Measurements from ENCODE around the gene SYP.
A peak's percentile ranks its signal among the peaks of the same experiment; 100 is the strongest.

SYP gene

DNA sequence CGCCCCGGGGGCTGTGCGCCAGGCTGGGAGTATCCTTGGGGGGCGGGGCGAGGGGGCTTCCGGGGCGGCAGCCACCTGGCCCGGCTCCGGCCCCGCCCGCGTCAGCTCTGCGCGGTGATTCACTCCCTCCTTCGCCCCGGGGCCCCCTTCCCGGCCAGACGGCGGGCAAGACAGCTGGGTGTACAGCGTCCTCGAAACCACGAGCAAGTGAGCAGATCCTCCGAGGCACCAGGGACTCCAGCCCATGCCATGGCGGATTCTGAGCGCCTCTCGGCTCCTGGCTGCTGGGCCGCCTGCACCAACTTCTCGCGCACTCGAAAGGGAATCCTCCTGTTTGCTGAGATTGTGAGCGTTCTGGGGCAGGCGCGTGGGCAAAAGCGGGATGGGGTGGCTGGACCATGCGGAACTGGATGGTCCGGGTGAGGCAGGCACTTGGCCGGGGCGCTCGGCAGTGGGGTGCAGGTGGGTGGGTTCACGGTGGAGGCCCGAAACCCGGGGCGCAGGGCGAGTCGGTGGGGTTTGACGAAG lies 28.2 kb downstream of the SYP start, which contains the start of gene PLP2 (continued):
- TF ChIP-seq ZNF518A (tag by site-specific recombination; conservative IDR thresholded peaks at IDR 0.05; ENCODE audit: low read depth), result no peak
- no peak for TF ChIP-seq ZNF302 (tag by site-specific recombination; IDR thresholded peaks at IDR 0.05; ENCODE audit: low read depth)
- TF ChIP-seq KLF10 (tag by site-specific recombination; IDR thresholded peaks at IDR 0.05), result peak; percentile 28; the same call in 1 of the 2 replicates
- no peak for TF ChIP-seq ZNF701 (tag by site-specific recombination; IDR thresholded peaks at IDR 0.05)
- TF ChIP-seq ZNF776 (tag by site-specific recombination; IDR thresholded peaks at IDR 0.05; ENCODE audit: borderline replicate concordance), result no peak
- TF ChIP-seq ZFP69B (tag by site-specific recombination; IDR thresholded peaks at IDR 0.05), result no peak
- TF ChIP-seq SP2 (tag by site-specific recombination; IDR thresholded peaks at IDR 0.05), result peak; percentile 58
- TF ChIP-seq ZNF521 (tag by site-specific recombination; IDR thresholded peaks at IDR 0.05), result no peak
- no peak for TF ChIP-seq ZNF548 (tag by site-specific recombination; IDR thresholded peaks at IDR 0.05)
- TF ChIP-seq IKZF3 (tag by site-specific recombination; IDR thresholded peaks at IDR 0.05), result 0 out of 2 replicates have a peak, but pooled peaks have one; percentile 28
- no peak for TF ChIP-seq ZNF654 (tag by site-specific recombination; IDR thresholded peaks at IDR 0.05; ENCODE audit: low read depth)
- TF ChIP-seq ZSCAN23 (tag by site-specific recombination; IDR thresholded peaks at IDR 0.05), result no peak
- TF ChIP-seq ZNF621 (tag by site-specific recombination; IDR thresholded peaks at IDR 0.05), result no peak
- no peak for TF ChIP-seq ZNF791 (tag by site-specific recombination; IDR thresholded peaks at IDR 0.05)
- no peak for TF ChIP-seq ZNF76 (tag by site-specific recombination; IDR thresholded peaks at IDR 0.05; ENCODE audit: borderline replicate concordance, low read depth)
- no peak for TF ChIP-seq ZNF16 (tag by site-specific recombination; IDR thresholded peaks at IDR 0.05; ENCODE audit: low read depth)
- TF ChIP-seq, protein P1, sequence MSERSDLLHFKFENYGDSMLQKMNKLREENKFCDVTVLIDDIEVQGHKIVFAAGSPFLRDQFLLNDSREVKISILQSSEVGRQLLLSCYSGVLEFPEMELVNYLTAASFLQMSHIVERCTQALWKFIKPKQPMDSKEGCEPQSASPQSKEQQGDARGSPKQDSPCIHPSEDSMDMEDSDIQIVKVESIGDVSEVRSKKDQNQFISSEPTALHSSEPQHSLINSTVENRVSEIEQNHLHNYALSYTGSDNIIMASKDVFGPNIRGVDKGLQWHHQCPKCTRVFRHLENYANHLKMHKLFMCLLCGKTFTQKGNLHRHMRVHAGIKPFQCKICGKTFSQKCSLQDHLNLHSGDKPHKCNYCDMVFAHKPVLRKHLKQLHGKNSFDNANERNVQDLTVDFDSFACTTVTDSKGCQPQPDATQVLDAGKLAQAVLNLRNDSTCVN (tag by site-specific recombination; optimal IDR thresholded peaks at IDR 0.05), result peak; percentile 61
- no peak for TF ChIP-seq SCRT1 (tag by site-specific recombination; IDR thresholded peaks at IDR 0.05; ENCODE audit: borderline replicate concordance)
- TF ChIP-seq ZNF670 (tag by site-specific recombination; IDR thresholded peaks at IDR 0.05; ENCODE audit: low read depth), result no peak
- no peak for TF ChIP-seq ZNF146 (tag by site-specific recombination; IDR thresholded peaks at IDR 0.05)
- TF ChIP-seq ZNF843 (tag by site-specific recombination; IDR thresholded peaks at IDR 0.05), result no peak
- TF ChIP-seq ZBTB8A (tag by site-specific recombination; IDR thresholded peaks at IDR 0.05), result no peak
- peak; percentile 61 for TF ChIP-seq ZSCAN16 (tag by site-specific recombination; IDR thresholded peaks at IDR 0.05)
- TF ChIP-seq SCRT2 (tag by site-specific recombination; IDR thresholded peaks at IDR 0.05), result no peak
- peak; percentile 85 for TF ChIP-seq ZNF501 (tag by site-specific recombination; IDR thresholded peaks at IDR 0.05)
- TF ChIP-seq ZNF311 (tag by site-specific recombination; IDR thresholded peaks at IDR 0.05; ENCODE audit: borderline replicate concordance), result no peak
- no peak for TF ChIP-seq ZBTB48 (tag by site-specific recombination; IDR thresholded peaks at IDR 0.05)
- no peak for TF ChIP-seq YY1 (tag by site-specific recombination; IDR thresholded peaks at IDR 0.05)
- no peak for TF ChIP-seq ZSCAN18 (tag by site-specific recombination; IDR thresholded peaks at IDR 0.05)
- TF ChIP-seq ZNF19 (tag by site-specific recombination; IDR thresholded peaks at IDR 0.05; ENCODE audit: low read depth), result no peak
- TF ChIP-seq ZBTB17 (tag by site-specific recombination; IDR thresholded peaks at IDR 0.05), result peak; percentile 38; the same call in 1 of the 2 replicates
- no peak for TF ChIP-seq ZNF558 (tag by site-specific recombination; IDR thresholded peaks at IDR 0.05)
- TF ChIP-seq ZNF221 (tag by site-specific recombination; IDR thresholded peaks at IDR 0.05; ENCODE audit: borderline replicate concordance), result no peak
